H4 (cell line): ENCODE measurements around the gene CACNA1H. TPM values are rescaled to one million over a fixed set of nuclear protein-coding genes. Genes with fewer than 3 reads are reported as not detected.
"Not testable (repeated sequence)": the region's sequence is repeated elsewhere in the genome, so short reads cannot be mapped to it uniquely, and the experiment has no call there.

Experiments used
- DNase-seq: peaks from one replicate; pipeline ENCODE4 v3.0.0-alpha.2; 2015; ENCODE audit warnings: low spot score
- total RNA-seq: library from RNA; depleted of rRNA; stranded (reverse); fragments of >200 nt; shearing (Covaris generic); gene quantifications from 2 replicates; pipeline ENCODE4 v1.2.3, GENCODE V29; 2014

The CACNA1H gene
- total RNA-seq, 1 experiment from 2014 or later = 2.0 TPM

DNA sequence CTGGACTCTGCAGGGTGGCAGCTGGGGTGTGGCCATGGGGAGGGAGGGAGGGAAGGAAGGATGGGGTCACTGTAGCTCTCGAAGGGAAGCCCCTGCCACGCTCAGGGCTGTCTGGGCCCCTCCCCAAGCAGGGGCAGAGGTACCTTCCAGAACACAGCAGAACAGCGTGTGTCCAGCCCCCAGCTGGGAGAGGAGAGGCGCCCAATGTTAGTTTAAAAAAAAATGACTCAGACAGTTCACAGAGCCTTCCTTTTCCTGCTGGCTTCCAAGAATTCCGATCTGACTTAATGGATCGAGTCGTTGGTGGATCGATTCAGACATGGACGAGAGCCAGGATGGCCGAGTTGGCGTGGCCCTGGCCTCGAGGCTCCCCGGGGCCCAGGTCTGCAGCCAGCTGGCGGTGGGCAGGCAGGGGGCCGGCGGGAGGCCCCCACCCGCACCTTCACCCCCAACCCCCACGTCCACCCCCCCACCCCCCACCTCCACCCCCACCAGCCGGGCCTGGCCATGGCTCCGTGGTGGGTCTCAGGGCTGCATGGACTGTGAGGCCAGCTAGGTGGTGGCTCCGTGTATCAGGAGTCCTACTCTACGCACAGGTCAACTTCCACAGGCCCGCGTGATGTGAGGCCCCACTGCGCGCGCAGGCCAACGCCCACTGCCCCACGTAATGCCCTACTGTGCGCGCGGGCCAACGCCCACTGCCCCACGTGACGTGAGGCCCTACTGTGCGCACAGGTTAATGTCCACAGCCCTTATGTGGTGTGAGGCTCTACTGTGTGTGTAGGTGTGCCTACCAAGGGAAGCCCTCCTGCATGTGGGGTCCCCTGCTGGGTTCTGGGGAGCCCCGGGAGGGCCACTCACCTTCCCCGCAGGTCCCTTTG is 21.8 kb downstream of the CACNA1H start:
- DNase-seq = no peak

DNA sequence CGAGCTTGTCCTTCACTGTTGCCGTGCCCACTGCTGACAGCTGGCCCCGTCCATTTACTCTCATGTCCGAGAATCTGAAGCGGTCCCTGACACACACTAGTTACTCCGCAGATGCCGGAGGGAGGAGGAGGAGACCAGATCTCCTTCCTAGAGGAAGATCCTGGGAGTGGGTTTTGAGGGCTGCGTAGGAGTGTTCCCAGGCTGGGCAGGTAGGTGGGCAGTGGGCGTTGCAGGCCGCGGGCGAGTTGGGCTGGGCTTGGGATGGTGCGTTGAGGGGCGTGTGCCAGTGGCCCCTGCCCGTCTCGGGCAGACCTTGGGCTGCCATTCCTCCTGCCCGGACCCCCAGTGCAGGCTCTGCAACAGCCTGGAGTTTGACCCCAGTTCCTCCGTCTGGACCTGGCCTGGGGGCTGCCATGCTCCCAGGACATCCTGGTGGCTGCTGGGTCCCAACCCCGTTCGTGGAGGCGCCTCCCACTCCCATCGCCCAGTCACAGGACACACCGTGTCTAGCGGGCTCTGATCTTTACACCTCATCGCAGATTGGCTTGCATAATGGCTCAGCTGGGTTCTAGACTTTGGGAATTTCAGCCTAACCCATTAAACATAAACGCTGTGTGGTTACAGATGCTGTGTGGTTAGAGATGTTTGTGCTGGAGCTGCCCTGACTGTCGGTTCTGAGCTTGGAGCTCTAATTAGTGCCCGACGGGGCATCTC is 22.8 kb downstream of the CACNA1H start:
- peak; percentile 86 for DNase-seq

DNA sequence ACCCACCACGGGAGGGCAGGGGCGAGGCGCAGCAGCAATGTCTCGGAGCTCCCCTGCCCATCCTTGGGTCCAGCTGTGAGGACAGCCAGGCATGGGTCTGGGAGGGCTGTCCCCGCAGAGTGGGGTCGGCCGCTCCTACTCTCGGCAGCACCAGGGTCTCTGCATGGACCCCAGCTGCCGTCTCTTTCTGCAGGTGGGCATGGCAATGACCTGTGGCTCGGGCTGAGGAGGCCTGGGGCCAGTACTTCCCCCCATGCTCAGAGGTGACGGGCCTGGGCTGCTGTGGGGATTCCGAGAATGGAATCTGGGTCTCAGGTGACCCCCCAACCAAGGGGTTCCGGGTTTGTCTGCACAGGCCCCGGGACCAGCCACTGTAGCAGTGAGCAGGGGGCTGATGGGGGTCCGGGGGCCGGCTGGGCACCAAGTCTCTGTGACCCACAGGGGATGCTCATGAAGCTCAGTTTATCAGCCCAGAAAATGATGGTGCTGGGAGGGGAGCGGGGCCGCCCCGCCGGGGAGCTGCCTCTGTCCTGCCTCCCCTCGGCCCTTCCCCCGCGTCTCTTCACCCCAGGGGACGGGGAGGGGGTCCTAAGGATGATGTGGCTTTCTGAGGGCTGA is 23.5 kb downstream of the CACNA1H start:
- DNase-seq = no peak

DNA sequence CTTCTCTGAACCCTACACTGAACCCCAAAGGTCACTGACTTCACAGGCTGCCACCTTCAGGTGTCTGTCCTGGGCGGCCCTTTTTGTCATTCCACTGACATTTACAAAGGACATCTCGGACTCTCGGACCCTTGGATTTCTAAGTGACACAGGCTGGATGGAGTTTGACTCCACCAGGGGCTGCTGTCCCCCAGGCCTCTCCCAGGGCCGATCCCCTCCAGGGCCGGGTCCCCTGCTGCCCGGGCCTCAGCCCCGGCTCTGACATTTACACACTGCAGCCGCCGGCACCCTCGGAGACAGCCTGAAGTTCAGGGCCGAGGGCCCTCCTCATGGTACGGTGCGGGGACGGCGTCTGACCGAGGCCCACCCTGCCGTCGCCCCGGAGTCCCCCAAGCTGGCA is 24.1 kb downstream of the CACNA1H start:
- DNase-seq = no peak

DNA sequence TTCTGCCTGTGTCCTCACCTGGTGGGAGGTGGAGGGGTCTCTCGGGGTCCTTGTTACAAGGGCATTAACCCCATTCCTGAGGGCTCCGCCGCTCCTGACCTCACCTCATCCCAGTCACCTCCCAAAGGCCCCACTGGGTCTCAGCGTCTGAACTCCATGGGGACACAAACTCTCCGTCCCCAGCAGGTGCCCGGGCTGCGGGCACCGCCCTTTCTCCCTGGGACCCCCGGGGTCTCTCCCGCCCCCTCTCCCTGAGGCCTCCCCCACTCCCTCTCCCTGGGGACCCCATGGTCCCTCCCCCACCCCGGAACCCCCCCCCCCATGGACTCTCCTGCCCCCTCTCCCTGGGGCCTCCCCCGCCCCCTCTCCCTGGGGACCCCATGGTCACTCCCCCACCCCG is 24.8 kb downstream of the CACNA1H start:
- DNase-seq = no peak

DNA sequence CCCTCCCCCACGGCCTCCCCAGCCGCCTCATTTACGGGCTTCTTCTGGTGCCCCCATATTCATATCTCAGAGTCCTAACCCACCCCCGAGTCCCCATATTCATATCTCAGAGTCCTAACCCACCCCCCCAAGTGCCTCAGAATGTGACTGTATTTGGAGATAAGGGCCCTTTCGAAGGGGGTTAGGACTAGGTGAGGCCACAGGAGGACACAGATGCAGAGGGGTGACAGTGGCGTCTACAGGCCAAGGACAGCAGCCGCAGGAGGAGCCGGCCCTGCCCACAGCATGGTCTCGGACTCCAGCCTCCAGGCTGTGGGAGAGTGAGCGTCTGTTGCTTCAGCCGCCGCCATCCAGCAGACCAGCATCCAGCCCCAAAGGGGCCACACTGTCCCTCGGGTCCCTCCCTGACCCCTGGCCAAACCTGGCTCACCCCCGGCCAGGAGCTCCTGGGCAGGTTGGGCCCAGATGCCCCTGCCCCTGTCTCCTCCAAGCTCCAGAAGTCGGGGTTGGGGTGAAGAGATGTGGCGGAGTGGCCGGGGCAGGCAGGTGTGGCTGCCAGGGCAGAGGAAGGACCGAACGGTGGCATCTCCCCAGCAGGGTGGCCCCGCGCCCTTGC is 25.5 kb downstream of the CACNA1H start:
- no peak for DNase-seq

DNA sequence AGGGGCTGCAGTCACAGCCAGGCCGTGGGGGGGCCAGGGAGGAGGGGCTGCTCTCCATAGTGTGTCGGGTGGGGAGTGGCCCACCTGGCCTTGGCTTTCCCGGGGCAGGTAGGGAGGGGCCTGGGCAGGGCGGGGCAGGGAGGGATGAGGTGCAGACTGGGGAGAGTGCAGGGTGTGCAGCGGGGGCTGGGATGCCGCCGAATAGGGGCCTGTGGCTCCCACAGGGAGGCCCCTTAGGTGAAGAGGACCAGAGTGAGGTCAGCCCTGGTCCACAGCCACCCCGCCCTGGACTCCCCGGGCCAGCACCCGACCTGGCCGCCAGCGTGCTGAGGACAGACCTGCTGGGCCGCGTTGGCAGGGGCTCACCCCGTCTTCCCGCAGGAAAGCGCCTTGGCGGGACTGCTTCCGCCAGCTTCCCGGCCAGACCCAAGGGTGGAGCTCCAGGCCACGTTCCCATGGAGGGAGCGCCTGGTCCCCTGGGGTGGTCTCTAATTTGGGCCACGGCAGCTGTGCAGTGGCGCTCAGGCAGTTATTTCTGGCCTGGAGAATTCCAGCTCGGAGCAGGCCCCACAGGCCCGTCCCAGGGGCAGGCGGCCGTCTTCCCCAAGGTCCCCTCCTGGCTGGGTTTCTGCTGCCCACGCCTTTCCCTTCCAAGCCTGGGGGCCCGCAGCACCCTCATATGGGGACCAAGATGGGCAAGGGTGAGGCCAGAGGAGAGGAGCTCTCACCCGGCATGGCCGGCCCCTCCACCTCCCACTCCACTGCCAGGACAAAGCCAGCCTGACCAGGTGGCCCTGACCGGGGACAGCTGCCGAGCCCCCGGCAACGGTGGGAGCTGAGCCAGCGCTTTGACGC is 27.9 kb downstream of the CACNA1H start:
- DNase-seq = no peak

DNA sequence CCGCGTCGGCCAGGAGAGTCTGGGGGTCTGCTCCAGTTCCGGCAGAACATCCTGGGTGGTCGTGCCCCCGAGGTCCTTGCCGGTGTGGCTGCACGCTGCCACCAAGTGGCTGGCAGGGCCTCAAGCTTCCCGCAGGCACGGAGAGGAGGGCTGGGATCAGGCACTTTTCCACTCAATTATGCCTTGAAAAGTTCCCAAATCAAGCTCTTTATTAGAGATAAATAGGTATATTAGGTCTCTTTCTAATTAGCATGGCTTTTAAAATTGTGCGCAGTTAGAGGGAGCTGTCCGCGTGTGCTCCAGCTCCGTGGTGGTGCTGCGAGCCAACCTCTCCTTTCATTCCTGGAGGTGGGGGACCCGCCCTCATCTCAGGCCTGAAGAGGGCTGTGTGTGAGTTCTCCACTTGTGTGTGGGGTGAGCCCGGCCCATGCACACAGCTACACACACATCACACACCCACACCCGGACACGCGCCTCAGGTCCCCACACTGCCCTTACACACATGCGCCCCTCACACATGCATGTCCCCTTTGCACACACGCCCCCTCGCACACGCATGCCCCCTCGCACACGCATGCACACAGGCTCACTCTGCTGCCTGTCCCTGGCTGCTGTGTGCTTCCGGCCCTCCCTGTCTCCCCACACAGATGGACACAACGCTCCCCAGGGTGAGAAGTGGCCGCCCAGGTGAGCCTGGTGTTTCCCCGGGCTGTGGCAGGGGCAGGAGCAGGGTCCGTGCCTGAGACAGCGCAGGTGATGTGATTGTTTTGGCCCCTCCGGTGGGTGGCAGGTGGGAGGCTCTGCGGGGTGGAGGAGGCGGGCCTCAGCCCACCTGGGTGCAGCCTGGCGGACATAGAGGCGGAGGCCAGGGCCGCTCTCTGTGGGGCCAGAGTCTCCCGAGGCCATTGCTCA is 28.8 kb downstream of the CACNA1H start:
- no peak for DNase-seq

DNA sequence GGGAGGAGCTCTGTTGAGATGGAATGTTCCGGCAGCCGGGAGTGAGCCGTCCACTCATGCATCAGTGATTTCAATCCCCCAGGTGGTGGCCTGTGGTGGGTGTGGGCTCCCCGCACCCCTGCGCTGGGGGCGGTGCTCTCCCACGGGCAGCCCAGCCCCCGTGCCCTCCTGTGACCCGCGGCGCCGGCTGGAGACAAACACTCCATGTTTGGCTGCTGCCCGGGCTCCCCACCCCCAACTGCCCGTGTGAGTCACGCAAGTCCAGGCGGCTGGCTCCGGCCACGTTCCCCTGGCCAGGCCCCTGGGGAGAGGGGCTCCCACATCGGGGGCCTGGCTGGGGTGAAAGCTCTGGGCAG is 29.4 kb downstream of the CACNA1H start:
- DNase-seq = peak; percentile 73

DNA sequence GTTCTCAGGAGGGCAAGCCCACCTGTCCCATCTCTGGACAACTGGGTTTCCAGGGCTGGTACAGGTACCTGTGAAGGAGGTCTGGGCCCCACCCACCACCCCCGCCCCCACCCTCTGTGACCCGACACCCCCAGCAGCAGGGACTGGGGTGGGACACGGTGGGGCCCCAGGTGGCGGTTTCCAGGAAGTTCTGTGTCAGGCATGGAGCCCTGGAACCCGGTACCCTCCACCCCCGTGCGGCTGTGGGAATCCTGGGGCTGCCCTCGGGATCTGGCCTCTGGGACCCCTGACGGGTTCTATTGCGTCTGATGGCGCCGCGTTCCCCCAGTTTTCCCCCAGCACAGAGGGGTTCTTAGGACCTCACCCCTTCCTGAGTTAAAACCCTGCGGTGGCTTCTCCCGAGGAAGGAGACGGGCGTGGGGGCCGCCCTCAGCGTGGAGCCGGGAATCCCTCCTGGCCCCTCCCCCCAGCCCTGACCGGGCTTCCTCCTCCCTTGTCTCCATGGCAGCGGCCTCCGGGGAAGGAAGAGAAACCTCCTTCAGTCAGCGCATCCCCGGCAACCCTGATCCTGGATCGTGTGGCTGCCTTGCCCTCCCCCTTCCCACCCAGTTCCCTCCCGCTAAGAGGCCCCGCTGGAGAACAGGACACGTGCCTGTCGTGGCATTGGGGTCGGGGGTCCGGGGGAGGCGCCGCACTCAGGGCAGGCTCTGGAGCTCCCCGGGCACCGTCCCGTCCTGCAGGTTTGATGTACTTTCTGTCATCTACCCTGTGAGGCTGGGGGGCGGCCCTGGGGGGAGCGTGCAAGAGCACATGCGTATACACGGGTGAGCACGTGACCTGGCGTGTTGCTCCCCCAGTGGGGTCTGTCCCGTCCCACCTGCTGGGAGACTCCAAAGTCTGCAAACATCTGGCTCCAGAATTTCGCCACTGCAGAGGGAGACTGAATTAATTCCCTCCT is 30.3 kb downstream of the CACNA1H start:
- peak; percentile 75 for DNase-seq

DNA sequence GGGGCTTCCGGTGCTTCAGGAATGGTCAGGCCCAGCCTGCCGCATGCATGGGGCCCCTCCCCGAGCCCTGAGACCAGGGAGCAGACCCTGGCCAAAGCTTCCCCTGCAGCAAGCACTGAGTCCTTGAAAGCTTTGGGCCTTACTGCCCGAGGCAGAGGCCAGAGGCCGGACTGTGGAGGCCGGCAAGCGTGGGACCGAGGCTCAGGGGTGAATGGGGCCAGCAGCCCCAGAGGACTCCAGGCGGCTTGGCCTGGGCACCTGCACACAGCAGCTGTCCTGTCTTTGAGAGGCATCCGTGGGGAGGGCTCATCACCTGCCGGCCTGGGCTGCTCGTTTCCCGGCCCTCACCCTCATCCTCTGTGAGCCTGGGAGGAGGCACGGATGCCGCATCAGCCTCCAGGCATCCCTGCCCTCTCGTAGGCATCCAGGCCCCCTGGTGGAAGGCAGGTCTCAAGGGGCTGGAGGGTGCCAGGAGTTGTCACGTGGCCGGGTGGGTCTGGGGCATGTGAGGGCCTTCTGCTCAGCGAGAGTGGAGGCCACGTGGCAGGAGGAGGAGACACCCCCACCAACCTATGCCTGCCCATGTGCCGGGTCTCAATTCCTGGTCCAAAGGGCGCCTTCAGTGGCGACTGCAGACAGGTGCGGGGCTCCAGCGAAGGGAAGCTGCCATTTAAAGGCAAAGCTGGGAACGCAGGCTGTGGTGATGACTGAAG is 31.4 kb downstream of the CACNA1H start:
- no peak for DNase-seq

DNA sequence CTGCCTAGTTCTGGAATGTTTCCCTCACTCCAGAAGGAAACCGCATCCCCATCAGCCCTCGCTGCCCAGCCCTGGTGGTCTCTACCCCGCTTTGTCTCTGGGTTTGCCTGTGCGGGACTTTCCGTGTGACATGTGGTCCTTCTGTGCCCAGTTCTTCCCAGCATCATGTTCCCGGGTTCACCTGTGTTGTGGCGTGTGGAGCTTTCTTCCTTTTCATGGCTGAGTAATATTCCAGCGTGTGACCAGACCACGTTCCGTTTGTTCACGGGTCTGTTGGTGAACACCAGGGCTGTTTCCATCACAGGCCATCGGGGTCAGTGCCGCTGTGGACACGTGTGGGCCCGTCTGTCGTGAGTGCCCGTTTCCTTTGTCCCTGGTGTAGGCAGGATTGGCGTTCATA is 32.1 kb downstream of the CACNA1H start:
- no peak for DNase-seq

DNA sequence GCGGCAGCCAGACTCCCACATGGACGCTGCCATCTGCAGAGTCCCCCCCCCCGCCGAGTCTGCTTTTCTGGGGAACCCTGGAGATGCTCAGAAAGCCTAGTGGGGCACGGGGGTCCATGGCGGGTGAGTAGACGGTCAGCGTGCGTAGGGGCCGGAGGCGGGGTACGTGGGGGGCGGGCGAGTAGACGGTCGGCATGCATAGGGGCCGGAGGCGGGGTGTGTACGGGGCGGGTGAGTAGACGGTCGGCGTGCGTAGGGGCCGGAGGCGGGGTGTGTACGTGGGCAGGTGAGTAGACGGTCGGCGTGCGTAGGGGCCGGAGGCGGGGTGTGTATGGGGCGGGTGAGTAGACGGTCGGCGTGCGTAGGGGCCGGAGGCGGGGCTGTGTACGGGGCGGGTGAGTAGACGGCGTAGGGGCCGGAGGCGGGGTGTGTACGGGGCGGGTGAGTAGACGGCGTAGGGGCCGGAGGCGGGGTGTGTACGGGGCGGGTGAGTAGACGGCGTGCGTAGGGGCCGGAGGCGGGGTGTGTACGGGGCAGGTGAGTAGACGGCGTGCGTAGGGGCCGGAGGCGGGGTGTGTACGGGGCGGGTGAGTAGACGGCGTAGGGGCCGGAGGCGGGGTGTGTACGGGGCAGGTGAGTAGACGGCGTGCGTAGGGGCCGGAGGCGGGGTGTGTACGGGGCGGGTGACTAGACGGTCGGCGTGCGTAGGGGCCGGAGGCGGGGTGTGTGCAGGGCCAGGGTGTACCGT is 32.7 kb downstream of the CACNA1H start:
- DNase-seq = not testable (repeated sequence)

DNA sequence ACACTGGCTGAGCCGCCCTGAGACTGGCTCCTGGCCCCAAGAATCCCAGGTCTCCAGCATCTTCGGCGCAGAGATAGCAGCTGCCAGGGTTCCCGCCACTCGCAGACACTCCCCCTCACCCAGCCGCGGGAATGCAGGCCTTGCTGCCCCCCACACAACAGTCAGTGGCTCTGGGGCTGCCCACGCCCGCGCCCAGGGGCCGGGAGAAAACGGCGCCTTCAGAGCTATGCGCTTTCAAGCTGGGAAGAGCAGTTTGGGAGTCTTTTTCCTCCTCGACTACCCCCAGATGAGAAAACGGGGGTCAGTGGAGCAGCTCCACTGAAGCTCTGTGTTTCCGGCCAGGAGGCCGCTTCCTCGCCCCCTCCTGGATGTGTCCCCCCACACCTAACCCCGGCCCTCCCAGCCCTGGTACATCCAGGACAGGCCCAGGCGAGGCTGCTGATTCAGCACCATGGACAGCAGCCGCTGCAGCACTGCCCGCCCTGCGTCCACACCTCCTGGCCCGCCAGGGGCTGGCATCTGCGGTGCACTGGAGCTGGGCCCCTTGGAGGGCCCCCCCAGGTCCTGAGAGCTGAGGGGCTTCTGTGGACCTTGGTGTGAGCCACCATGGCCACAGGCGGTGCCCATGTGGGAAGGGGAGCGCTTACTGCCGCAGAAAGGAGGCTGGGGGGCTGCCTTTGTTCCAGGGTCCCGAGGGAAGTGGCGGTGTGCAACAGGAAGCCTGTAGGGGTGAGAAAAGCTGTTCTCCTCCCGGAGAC is 35.7 kb downstream of the CACNA1H start:
- peak; percentile 24 for DNase-seq

DNA sequence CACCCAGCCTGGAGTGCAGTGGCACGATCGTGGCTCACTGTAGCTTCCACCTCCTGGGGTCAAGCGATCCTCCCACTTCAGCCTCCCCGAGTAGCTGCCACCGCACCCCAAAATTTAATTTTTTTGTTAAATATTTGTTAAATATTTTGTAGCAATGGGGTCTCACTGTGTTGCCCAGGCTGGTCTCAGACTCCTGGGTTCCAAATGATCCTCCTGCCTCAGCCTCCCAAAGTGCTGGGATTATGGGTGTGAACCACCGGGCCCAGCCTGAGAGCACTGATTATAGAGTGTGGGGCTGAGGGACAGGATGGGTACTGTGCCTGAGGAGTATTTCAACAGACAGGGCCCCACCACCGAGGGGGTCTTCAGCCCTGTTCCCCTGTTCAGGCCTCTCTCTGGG is 36.5 kb downstream of the CACNA1H start:
- DNase-seq = no peak

DNA sequence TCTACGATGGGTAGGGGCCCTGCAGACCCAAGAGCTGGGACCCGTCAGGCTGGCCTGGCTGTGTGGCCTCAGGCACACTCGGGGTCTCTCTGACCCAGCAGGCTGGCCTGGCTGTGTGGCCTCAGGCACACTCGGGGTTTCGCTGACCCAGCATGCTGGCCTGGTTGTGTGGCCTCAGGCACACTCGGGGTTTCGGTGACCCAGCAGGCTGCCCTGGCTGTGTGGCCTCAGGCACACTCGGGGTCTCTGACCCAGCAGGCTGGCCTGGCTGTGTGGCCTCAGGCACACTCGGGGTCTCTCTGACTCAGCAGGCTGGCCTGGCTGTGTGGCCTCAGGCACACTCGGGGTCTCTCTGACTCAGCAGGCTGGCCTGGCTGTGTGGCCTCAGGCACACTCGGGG is 37.9 kb downstream of the CACNA1H start:
- DNase-seq = not testable (repeated sequence)
